ENCODE data around the gene GSTM3.

The GSTM3 gene

DNA sequence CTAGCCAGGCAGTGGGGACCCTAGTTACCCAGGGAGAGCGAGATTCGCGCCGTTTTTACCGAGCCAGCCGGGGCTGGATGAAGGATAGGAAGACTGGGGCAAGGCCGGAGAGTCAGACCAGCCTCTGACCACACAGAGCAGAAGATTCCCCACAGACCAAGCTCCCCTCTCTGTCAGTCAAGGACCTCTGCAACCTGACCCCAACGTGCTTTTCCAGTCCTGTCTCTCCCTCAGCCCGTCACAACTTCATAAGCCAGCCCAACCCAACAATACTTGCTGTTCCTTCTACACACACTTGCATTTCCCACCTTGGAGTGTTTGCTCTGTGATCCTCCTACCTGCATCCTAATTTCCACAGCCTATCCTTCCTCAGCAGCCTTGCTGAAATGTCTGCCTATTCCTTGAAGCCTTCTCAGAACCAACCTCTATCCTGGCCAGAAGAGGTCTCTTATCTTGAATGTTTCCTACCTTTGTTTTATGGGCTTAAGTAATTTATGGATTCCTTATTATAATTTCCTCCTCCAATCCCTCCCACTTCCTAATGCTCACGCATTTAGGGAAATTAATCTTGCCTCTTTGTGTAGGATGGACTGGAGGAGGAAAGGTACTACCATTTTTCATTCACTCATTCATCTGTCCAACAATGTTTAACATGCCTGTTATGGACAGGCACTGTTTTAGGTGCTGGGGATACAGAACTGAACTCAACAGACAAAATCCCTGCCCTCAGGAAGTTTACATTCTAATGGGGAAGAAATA, at the start of gene GSTM3:
Gene GSTM3 (minus strand): TSS at position 424 of the 759 bp plus-strand sequence. CDS start 751 bp downstream, outside the sequence.
- ATAC-seq (peak; percentile 4), DNase-seq (ENCODE audit: low spot score in 2 of 2) (no peak)
- Mint-ChIP-seq H3K36me3 (peaks cover 5% of the 10 kb centered on the region), H3K4me3 (peak within 1 kb of the TSS; percentile 74), H3K4me1 (peaks cover 12% of the 10 kb centered on the region), H3K27ac (peak within 1 kb of the TSS; percentile 29), H3K9me3 (no peaks in the 10 kb centered on the region)

DNA sequence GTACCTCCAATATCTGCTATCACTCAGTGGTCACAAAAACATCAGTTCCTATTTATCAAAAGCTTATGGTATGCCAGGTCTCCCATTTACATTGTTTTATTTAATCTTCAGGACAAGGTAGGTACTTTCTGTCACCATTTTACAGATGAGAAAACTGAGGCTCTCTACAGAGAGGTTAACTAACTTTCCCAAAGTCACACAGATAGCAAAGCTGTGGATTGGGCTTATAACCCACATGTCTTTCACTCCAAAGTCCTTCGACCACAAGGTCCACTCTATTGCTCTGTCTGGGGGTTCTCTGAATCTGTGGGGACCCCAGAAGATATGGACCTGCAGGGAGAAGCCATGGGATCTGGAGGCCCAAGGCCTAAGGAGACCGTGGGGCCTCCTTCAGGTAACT, 49.5 kb upstream of the GSTM3 start:
- Mint-ChIP-seq H3K4me3 (peak overlapping the region; percentile 43), H3K27ac (peak overlapping the region; percentile 96), H3K4me1 (peaks cover 87% of the 10 kb centered on the region), H3K9me3 (no peaks in the 10 kb centered on the region), H3K36me3 (peaks cover 7% of the 10 kb centered on the region)
- ATAC-seq (no peak), DNase-seq (ENCODE audit: low spot score in 2 of 2) (no peak)

DNA sequence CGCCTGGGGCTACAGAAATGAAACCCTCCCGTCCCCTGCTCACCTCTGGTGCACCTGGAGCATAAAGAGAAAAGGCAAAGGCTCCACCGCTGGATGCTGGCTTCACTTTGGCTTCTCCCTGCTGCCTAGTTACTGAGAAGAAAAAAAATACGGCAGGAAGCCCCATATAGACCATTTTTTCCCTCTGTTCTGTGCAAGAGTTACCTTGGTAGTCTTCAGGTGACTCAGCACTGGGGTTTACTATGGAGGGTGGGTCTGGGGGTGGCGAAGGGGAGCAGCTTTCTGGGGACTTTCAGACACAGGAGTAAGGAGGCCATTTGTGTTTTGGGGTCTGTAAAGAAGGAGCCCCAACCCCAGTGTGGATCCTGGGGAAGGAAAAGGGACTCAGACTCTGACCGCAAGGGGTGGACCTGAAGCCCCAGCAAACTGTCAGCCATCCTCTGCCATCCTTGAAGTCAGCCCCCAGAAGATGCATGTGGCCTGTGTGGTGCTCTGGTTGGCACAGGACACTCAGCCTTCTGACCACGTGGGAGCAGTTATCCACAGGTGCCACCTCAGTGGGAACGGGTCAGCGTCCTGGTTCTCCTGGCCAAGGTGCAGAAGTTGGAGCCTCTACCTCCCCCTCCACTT, 48.8 kb upstream of the GSTM3 start:
- Mint-ChIP-seq H3K4me1 (peaks cover 83% of the 10 kb centered on the region), H3K9me3 (no peaks in the 10 kb centered on the region), H3K36me3 (peaks cover 7% of the 10 kb centered on the region), H3K4me3 (peak overlapping the region; percentile 43), H3K27ac (peak overlapping the region; percentile 96)
- DNase-seq (ENCODE audit: low spot score in 2 of 2) = no peak
- ATAC-seq = no peak

DNA sequence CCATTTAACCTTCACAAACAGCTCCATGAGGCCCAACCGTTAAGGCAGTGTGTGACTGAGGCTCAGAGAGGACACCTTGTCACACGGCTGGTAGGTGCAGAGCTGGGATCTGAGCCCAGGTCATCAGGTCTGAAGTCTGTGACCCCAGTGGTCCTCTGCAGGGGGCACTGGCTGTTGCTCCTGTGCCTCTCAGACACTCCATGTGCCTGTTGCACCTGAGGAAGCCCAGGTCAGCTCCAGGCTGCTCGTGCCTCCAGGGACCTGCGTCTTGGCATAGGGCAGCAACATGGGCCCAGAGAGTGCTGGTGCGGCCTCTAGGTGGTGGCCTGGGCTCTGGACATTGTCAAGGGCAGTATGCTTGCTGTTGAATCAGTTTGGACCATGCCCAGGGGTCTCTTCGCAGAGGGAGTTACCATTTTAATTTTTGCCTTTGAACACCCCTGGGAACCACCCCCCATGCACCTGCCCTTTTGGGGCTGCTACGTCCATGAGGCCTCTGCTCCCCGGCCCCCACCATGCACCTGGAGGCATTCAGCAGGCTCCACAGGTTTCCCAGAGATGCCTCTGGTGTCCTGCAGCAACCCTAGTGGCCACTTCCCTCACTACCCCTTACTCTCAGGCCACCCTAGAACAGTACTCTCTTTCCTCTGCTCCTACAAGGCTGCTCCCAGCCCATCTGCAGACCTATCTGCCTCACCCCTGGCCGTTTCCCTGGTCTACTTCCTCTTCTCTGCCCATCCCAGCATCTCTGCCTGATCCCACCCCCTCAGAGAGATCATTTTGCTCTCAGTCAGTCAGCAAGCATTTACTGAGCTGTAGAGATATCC, 48.1 kb upstream of the GSTM3 start:
- H3K27ac Mint-ChIP-seq = peak overlapping the region; percentile 96
- no peaks in the 10 kb centered on the region for H3K9me3 Mint-ChIP-seq
- no peak for ATAC-seq
- peaks cover 7% of the 10 kb centered on the region for H3K36me3 Mint-ChIP-seq
- H3K4me3 Mint-ChIP-seq = peak overlapping the region; percentile 43
- H3K4me1 Mint-ChIP-seq = peaks cover 76% of the 10 kb centered on the region
- no peak for DNase-seq (ENCODE audit: low spot score in 2 of 2)

DNA sequence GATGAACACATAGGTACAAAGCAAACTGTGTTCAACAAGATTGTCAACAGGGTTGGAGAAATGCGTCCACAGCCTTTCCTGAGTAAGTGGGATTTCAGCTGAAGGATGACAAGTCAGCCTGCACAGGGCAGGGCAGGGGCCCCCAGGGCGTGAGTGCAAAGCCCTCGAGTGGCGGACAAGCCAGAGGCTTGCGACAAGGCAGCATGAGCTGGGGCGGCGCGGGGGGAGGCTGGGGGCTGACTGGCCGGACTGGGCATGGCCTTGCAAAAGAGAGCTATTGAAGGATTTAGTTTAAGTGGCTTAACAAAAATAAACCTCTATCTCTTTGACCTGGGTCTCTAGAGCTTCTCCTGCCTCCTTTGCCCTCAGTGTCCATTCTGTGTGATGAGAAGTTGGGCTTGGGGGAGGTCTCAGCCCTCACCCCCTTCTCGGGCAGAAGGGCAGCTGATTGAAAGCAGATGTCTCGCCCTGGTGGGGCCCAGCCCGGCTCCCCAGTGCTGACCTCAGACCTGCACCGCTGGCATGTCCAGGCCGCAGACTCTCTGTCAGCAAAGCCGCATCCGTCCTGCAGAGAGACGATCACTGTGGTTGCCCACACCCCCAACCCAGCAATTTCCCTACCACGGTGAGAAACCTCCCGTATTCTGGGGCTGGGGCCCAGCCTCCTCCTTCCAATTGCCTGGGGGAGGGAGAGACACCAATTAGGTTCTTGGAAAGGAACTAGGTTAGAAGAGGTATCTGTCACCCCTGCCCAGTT, 47.2 kb upstream of the GSTM3 start:
- Mint-ChIP-seq H3K36me3 (peaks cover 7% of the 10 kb centered on the region), H3K4me1 (peaks cover 67% of the 10 kb centered on the region), H3K9me3 (no peaks in the 10 kb centered on the region), H3K4me3 (peak overlapping the region; percentile 43), H3K27ac (peak overlapping the region; percentile 96)
- ATAC-seq = peak; percentile 51
- DNase-seq (ENCODE audit: low spot score in 2 of 2) = no peak

DNA sequence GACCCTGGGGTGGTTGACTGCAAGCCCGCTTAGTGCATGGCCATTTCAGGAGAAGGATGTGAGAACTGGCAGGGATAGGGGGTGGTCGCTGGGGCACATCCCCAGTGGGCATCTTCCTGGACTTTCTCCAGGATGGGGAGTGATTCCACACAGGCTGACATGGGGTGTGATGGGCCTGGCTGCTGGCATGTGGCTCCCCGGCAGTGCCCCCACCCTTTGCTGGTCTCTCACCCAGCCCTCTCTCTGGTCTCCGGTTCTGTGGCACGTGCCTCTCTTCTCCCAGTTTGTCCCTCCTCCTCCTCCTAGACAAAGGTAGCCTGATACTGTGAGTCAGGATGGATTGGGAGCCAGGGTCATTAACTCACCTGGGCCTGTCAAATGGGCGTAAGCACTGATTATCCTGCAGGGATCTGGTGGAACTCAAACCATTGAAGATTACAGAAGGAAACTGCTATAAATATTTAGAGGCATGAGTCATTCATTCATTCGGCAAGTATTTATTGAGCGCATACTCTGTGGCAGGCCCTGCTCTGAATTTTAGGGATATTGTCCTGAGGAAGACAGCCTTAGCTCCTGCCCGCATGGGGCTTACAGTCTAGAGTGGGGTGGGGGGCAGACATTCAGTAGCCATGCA, 46.5 kb upstream of the GSTM3 start:
- no peak for ATAC-seq
- H3K9me3 Mint-ChIP-seq = no peaks in the 10 kb centered on the region
- no peak overlapping the region for H3K4me3 Mint-ChIP-seq
- H3K36me3 Mint-ChIP-seq = peaks cover 7% of the 10 kb centered on the region
- peaks cover 60% of the 10 kb centered on the region for H3K4me1 Mint-ChIP-seq
- no peak for DNase-seq (ENCODE audit: low spot score in 2 of 2)
- no peak overlapping the region for H3K27ac Mint-ChIP-seq

DNA sequence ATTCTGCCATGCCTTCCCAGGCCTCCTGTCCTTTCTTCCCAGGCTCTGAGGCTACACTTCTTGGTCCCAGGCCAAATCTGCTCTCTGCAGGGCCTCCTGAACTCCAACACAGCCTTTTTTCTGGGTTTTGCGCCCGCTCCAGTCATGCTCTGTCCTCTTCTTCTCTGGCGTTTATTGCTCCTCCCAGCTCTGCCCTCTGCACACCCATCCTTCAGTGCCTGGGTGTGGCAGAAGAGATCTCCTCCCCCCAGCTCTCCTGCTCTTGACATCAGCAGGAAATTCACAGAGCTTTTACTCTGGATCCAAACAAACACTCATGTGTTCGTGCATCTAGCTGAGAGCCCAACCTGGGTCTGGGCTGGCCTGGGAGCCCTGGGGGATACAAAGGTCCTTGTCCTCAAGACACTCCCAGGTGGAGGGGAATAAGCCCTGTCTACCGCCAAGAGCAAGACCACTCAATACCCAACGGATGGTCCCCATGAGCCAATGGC, 45.7 kb upstream of the GSTM3 start:
- H3K36me3 Mint-ChIP-seq = peaks cover 7% of the 10 kb centered on the region
- no peaks in the 10 kb centered on the region for H3K9me3 Mint-ChIP-seq
- no peak overlapping the region for H3K4me3 Mint-ChIP-seq
- DNase-seq (ENCODE audit: low spot score in 2 of 2) (no peak), ATAC-seq (no peak)
- H3K4me1 Mint-ChIP-seq = peaks cover 54% of the 10 kb centered on the region
- H3K27ac Mint-ChIP-seq = no peak overlapping the region

DNA sequence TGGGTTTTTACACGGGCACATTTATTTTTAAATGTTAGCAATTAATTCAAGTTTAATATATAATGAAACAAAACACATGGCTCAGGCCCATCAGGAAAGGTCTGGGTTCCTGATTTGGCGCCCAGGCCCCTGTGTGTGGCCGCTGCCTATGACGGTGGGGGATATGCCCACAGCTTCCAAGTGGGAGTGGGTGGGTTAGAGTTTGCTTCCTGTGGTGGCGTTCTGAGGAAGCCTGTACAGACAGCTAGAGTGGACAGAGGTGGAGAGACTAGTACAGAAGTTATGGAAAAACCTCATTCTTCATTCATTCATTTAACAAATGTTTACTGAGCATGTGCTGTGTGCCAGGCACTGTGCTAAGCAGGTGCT, 45.3 kb upstream of the GSTM3 start:
- no peak for DNase-seq (ENCODE audit: low spot score in 2 of 2)
- no peaks in the 10 kb centered on the region for H3K9me3 Mint-ChIP-seq
- H3K27ac Mint-ChIP-seq = no peak overlapping the region
- H3K4me1 Mint-ChIP-seq = peaks cover 49% of the 10 kb centered on the region
- ATAC-seq = no peak
- H3K36me3 Mint-ChIP-seq = peaks cover 7% of the 10 kb centered on the region
- no peak overlapping the region for H3K4me3 Mint-ChIP-seq

DNA sequence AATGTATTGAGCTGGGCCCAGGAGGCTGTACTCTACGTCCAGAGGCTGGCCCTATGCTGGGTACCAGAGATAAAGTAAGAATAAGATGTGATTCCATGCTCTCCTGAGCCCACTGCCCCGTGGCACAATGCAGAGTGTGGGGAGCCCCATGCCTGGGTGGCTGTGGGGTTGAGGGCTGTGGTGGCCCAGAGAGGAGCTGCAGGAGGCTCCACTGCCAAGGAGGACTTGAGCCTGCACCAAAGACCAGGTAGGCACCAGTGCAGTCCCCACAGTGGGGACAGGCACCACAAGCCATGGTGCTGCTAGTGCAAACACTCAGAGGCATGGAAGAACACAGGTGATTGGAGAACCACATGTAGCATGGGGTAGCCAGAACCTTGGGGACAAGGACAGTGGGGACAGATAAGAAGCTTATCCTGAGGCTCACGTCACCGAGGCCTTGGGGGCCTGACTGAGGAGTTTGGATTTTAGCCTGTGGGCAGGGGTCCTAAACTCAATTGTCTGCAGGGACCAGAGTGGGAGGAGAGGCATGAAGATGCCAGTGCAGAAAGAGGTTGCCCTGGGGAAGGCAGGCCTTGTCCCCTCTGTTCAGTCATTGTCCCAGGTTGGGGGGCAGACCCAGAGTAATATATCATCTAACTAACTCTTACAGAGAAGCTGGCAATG, 44.7 kb upstream of the GSTM3 start:
- ATAC-seq = no peak
- Mint-ChIP-seq H3K4me1 (peaks cover 44% of the 10 kb centered on the region), H3K9me3 (no peaks in the 10 kb centered on the region), H3K36me3 (peaks cover 7% of the 10 kb centered on the region), H3K4me3 (no peak overlapping the region), H3K27ac (no peak overlapping the region)
- no peak for DNase-seq (ENCODE audit: low spot score in 2 of 2)

DNA sequence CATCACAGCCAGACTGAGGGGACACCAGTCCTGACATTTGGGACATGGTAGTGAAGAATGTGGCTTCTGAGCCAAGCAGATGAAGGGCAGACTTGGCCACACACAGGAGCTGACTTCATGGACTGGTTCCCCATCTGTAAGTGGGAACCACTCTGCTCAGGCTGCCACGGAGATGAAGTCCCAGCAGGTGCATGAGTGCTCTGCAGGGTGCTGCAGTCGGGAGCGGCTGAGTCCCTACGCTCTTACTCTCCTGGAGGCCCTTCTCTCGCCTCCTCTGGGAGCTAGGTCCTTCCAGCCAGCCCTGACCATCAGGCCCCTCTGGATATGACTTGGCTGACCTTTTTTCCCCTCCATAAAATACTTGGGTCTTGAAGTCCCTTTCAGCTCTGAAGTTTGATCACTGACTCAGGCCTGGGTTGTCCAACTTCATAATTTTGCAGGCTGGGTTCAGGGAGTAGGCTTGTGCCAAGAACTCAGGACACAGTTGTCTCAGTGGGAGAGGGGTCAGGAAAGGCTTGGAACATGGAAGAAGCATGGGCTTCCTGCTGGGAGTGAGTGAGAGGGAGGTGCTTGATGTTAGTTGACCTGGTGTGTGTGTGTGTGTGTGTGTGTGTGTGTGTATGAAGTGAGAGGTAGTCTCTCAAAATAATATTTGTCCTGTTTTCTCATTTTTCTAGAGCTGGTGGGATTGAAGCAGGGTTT, 43.9 kb upstream of the GSTM3 start:
- Mint-ChIP-seq H3K27ac (peak overlapping the region; percentile 17), H3K9me3 (no peaks in the 10 kb centered on the region), H3K36me3 (peaks cover 7% of the 10 kb centered on the region), H3K4me1 (peaks cover 35% of the 10 kb centered on the region), H3K4me3 (no peak overlapping the region)
- no peak for DNase-seq (ENCODE audit: low spot score in 2 of 2)
- ATAC-seq = no peak

DNA sequence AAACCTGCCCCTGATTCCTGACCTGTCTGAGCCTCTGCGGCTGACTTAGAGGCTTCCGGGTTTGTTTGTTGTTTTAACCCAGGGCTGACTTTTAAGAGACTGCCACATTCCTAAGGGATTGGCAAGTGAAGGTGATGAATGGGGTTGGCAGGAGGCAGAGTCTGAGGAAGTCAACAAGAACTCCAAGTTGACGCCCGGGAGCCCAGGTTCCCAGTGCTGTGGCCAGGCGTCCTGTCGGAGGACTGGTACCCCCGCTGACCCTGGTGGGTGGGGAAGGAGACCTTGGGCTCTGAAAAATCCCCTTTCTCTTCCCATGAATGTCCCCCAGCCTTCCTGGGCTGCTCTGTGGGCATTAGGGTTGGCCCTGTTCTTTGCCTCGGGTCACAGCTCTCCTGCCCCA, 42.6 kb upstream of the GSTM3 start:
- ATAC-seq = no peak
- Mint-ChIP-seq H3K27ac (no peak overlapping the region), H3K4me3 (no peak overlapping the region), H3K9me3 (no peaks in the 10 kb centered on the region), H3K4me1 (peaks cover 22% of the 10 kb centered on the region), H3K36me3 (peaks cover 7% of the 10 kb centered on the region)
- DNase-seq (ENCODE audit: low spot score in 2 of 2) = no peak

DNA sequence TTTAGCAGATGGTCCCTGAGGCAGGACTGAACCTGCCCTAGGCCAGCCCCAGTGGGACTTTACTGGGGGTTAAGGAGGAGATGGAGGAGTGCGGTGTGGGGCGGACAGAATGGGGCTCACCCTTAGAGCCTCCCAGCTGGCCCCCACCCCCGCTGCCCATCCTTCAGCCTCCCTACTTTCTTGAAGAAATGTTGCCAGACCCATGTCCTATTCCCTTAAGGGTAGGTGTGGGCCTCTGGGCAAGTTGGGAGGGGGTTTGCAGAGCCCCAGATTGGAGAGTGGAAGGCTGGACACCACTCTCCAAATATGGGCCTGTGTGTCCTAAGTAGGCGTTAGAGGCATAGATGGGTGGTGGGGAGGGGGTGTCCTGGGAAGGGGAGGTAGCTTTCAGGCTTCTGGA, 42.1 kb upstream of the GSTM3 start:
- H3K36me3 Mint-ChIP-seq = peaks cover 4% of the 10 kb centered on the region
- H3K27ac Mint-ChIP-seq = peak overlapping the region; percentile 10
- ATAC-seq = no peak
- peaks cover 17% of the 10 kb centered on the region for H3K4me1 Mint-ChIP-seq
- H3K9me3 Mint-ChIP-seq = no peaks in the 10 kb centered on the region
- no peak for DNase-seq (ENCODE audit: low spot score in 2 of 2)
- H3K4me3 Mint-ChIP-seq = no peak overlapping the region

DNA sequence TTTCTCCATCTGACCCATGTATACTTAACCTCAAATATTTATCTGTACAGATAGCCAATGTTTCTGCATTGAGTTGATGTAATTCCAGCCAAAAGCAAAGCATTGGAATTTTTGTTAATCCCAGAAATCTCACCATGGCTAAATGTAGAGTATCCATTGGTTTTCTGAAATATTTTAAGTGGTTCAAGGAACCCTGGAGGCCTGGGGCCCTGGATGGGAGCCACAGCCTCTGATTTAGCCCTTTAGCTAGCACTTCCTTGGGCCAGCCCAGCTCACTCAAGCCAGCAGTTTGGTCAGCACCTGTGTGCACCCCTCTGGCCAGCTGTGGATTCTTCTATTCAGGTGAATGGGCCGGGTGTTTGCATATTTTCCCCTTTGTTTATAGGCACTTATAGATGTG, 41.7 kb upstream of the GSTM3 start:
- DNase-seq (ENCODE audit: low spot score in 2 of 2) = no peak
- ATAC-seq = no peak
- no peak overlapping the region for H3K4me3 Mint-ChIP-seq

DNA sequence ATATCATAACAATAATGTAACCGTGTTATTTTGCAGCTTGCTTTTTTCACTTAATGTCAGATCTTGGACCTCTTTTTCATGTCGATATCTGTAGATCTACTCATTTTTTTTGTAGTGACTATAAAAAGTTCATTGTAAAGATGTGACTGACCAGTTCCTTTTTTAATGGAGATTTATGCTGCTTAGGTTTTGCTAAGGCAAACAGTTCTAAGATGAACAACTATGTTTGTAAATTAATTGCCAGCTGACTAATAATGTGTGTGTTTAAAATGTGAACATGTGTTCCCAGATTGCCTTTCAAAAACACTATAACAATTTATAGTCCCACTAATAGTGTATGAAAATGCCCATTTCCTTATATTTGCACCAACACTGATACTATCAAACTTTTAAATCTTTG, 41.0 kb upstream of the GSTM3 start:
- no peak for DNase-seq (ENCODE audit: low spot score in 2 of 2)
- Mint-ChIP-seq H3K4me3 (no peak overlapping the region), H3K36me3 (no peaks in the 10 kb centered on the region), H3K9me3 (no peaks in the 10 kb centered on the region), H3K27ac (no peak overlapping the region), H3K4me1 (peaks cover 16% of the 10 kb centered on the region)
- ATAC-seq = no peak

More for the DNA sequence above, 41.7 kb upstream of the GSTM3 start:
- peak overlapping the region; percentile 10 for H3K27ac Mint-ChIP-seq
- H3K36me3 Mint-ChIP-seq = peaks cover under 1% of the 10 kb centered on the region
- H3K4me1 Mint-ChIP-seq = peaks cover 15% of the 10 kb centered on the region
- no peaks in the 10 kb centered on the region for H3K9me3 Mint-ChIP-seq

All from stimulated activated effector memory CD8-positive, alpha-beta T cell treated with anti-CD3 and anti-CD28 coated beads, Interleukin-12 subunit alpha, Interleukin-12 subunit beta, amount 100 ng/mL, for 72 hours (primary cell).